ENCODE data around the gene APOL5. TPM values are rescaled to one million over a fixed set of nuclear protein-coding genes. Genes with fewer than 3 reads are reported as not detected.

Gene APOL5
- total RNA-seq, 1 experiment from 2014 or later: not detected

GRCh38 chr22:35752863-35753189 is 35.2 kb downstream of the APOL5 start:
- H3K9me3 Mint-ChIP-seq: no peaks in the 10 kb centered on the region
- ATAC-seq (no peak), DNase-seq (ENCODE audit: low spot score) (no peak)
- ChIA-PET POLR2A (interaction anchor here (0.6 kb wide), 1 partner anchor 76 kb away, joined by 3 read pairs; no protein-coding TSS in a partner anchor), CTCF (interaction anchor here (1.0 to 1.6 kb wide), 4 partner anchors 11 to 371 kb away, joined by 3 to 8 read pairs (median 5); no protein-coding TSS in a partner anchor)
- H3K4me1 Mint-ChIP-seq: peaks cover 54% of the 10 kb centered on the region
- peak overlapping the region; percentile 56 for H3K27ac Mint-ChIP-seq
- H3K4me3 Mint-ChIP-seq: no peak overlapping the region
- H3K27me3 Mint-ChIP-seq (ENCODE audit: low read depth): no peaks in the 10 kb centered on the region
- peaks cover 6% of the 10 kb centered on the region; the same call in 1 of the 2 replicates for H3K36me3 Mint-ChIP-seq
- TF ChIP-seq E2F1 (CRISPR knock-in tag; IDR thresholded peaks at IDR 0.05): no peak
- TF ChIP-seq ZNF425 (CRISPR knock-in tag; conservative IDR thresholded peaks at IDR 0.05): no peak
- TF ChIP-seq USF2 (CRISPR knock-in tag; IDR thresholded peaks at IDR 0.05): no peak
- TF ChIP-seq ETV6 (CRISPR knock-in tag; IDR thresholded peaks at IDR 0.05): no peak
- no peak for TF ChIP-seq TEAD1 (CRISPR knock-in tag; IDR thresholded peaks at IDR 0.05)
- TF ChIP-seq IRF2 (CRISPR knock-in tag; IDR thresholded peaks at IDR 0.05; ENCODE audit: borderline replicate concordance, low read depth): no peak
- TF ChIP-seq ZNF416 (CRISPR knock-in tag; IDR thresholded peaks at IDR 0.05): no peak
- no peak for TF ChIP-seq MLX (CRISPR knock-in tag; IDR thresholded peaks at IDR 0.05)
- TF ChIP-seq RELA (CRISPR knock-in tag; IDR thresholded peaks at IDR 0.05; ENCODE audit: borderline replicate concordance): no peak
- no peak for TF ChIP-seq ZMAT4 (CRISPR knock-in tag; IDR thresholded peaks at IDR 0.05)
- no peak for TF ChIP-seq CDX4 (CRISPR knock-in tag; IDR thresholded peaks at IDR 0.05; ENCODE audit: borderline replicate concordance)
- TF ChIP-seq SMAD4 (CRISPR knock-in tag; IDR thresholded peaks at IDR 0.05): no peak
- no peak for TF ChIP-seq PRDM15 (CRISPR knock-in tag; IDR thresholded peaks at IDR 0.05)
- TF ChIP-seq AFF4 (CRISPR knock-in tag; IDR thresholded peaks at IDR 0.05; ENCODE audit: borderline replicate concordance): no peak
- no peak for TF ChIP-seq ERG (CRISPR knock-in tag; IDR thresholded peaks at IDR 0.05)
- no peak for TF ChIP-seq STAT6 (CRISPR knock-in tag; conservative IDR thresholded peaks at IDR 0.05; ENCODE audit: low read depth)
- no peak for TF ChIP-seq ZNF263 (CRISPR knock-in tag; IDR thresholded peaks at IDR 0.05; ENCODE audit: low read depth)
